Activated CD4-positive, CD25-positive, alpha-beta regulatory T cell treated with anti-CD3 and anti-CD28 coated beads, Interleukin-2, amount 50 U/mL, for 24 hours (primary cell): ENCODE measurements around the gene CCR5AS.
"Not testable (repeated sequence)": the region's sequence is repeated elsewhere in the genome, so short reads cannot be mapped to it uniquely, and the experiment has no call there.

Source experiments
- ATAC-seq, 2 donors: fragments of 150-1000 bp; cut with Tn5 transposase; one replicate each; pipeline ENCODE4 v1.10.0; 2021; ENCODE audit warnings: mild to moderate bottlenecking in 1 of 2, moderate library complexity in 1 of 2

Gene CCR5AS

DNA sequence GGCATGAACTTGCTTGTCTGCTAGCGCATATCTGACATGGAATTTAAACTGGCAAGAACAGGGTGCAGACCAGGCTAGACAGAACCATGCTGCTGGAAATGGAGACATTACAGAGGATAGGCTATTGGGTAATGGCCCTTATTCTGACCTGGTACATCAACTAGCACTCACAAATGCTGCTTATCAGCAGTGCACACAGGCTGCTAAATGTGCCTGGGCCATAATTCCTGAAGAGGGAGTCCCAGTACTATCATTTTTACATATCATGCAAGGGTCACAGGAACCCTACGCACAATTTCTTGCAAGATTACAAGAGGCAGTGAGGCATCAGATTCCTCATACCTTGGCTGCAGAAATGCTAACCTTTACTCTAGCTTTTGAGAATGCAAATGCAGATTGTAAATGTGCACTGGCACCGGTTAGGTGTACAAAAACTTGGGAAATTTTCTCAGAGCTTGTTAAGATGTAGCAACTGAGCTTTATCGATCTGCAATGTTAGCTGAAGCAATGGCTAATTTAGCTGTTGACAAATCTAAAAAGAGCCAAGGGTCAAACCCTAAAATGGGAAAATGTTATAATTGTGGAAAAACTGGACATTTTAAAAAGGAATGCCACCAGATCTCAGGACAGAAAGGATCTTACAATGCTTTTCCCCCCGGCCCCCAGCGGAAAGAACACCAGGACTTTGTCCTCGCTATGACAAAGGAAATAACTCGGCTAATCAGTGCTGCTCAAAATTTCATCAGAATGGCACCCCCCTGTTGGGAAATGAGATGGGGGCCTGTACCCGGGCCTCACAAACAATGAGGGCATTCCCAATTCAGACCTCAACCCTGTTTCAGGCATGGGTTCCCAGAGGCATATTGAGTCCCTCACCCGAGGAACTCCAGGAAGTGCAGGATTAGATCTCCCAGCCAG is 21.3 kb upstream of the CCR5AS start:
- no peak for ATAC-seq

- not testable (repeated sequence) for ATAC-seq
Observed at GRCh38 chr3:46427404-46427803, 20.5 kb upstream of the CCR5AS start.

- ATAC-seq = not testable (repeated sequence)
Observed at GRCh38 chr3:46426476-46426875, 19.6 kb upstream of the CCR5AS start.

GRCh38 chr3:46423588-46423987 is 16.7 kb upstream of the CCR5AS start:
- ATAC-seq = no peak

DNA sequence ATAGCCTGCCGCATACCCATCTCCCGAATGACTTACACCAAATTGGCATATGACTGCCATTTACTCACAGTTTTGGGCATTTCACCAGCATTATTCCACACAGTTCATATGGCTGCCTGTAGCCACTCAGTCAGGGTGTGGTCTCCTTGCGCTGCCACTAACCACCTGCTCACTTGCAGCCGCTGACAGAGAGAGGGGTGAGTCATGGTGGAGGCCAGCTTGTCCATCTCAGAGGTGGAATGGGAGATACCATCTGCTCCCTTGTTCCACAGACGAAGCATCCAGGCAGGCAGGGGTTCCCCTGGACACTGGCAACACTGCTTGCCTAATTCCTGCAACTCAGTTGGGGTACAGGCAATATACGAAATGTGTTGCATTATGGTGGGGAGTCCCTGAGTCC is 15.8 kb upstream of the CCR5AS start:
- ATAC-seq = no peak

- no peak for ATAC-seq
Observed at GRCh38 chr3:46420931-46421330, 14.1 kb upstream of the CCR5AS start.

- no peak for ATAC-seq
Observed at GRCh38 chr3:46419816-46420215, 12.9 kb upstream of the CCR5AS start.

DNA sequence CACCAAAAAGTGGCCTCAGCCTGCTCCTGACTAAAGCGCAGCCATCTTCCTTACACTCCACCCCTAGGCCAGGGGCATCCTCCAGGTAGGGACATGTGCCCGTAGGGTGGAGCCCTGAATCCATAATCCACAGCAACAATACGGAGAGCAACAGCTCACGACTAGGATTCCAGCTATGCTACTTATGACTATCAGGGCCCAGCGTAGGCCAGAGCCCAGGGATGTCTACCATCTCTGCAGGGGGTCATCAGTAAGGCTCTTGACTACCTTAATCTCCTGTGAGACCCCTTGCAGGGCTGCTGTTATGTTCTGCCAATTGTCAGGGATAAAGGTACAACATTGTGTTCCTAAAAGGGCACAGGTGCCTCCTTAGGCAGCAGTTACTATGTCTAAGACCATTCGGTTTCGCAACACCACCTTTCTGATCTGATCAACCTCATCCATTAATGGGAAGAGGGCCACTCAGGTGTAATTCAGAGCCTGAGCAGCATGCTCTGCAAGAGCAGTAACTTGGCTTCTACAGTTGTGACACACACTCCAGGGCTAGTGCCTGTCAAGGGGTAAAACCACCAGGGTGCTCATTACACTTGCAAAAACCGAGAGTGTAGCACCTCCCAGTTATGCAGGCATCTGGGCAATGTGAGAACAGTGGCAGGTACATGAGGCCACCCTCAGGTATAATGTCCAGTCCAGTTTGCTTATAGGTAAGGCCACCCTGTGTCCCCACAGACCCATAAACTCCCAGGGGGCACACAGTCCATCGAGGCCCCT is 11.2 kb upstream of the CCR5AS start:
- no peak for ATAC-seq

DNA sequence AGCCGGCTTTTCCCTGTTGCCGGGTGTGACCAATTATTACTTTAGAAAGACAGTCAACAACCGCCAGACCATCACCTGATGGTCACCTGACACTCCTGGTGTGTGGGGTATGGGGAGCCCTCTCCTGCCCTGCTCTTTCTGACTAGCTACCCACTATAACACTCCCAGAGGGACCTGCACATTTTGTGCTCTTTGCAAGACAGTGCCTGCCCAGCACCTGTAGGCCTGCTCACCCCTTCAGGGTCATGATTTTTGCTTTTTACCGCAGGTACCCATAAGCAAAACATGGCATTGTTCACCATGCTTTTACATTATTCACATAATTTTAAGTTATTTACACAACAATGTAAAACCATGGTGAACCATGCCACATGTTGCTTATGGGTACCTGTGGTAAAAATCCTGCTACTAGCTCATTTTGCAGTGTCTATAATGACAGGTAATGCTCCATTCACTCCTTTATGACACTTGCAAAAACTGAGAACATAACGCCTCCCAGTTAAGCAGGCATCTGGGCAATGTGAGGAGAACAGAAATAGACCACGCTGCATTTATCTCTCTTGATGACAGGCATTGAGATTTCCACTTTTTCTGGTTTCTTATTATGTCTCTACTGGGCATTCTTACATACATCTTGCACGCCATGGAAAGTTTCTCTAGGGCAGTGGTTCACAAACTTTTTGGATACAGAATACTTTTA is 10.1 kb upstream of the CCR5AS start:
- ATAC-seq = no peak

- no peak for ATAC-seq
Observed at GRCh38 chr3:46416125-46416810, 9.4 kb upstream of the CCR5AS start.

- ATAC-seq = no peak
Observed at GRCh38 chr3:46414739-46415138, 7.9 kb upstream of the CCR5AS start.

DNA sequence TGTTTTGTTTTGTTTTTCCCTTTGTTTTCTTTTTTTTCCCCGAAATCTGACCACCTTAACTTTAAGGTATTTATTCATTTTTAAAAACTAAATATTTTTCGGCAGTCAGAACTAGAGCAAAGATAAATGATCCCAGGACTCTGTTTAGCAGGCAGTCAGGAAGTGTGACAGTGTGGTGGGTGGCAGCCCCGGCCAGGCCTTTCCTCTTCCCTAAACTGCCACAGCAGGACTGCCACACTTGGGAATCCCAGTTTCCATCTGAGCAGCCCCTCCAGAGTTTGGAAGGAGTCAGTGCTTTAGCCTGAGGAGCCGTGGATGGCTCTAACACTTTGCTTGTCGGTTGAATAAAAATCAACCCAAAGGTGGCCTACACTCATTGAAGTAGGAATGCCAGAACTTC is 7.1 kb upstream of the CCR5AS start:
- no peak for ATAC-seq

- ATAC-seq = no peak
Observed at GRCh38 chr3:46412786-46413298, 6.0 kb upstream of the CCR5AS start.

- ATAC-seq = no peak
Observed at GRCh38 chr3:46411271-46411670, 4.4 kb upstream of the CCR5AS start.

DNA sequence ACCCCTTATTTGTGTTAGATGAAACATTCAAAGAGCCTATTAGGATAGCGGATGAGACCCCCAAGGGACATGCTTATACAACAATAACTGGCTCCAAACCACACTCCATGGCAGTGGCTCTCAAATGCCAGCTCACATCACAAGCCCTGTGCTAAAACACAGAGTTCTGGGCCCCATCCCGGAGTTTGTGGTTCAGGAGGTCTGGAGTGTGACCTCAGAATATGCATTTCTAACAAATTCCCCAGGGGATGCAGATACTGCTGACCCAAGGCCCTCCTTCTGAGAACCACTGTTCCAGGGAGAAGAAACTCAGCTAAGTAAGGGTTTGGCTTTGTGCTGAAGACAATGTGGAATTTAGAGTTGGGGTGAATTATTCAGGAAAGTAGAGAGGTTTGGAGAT is 3.8 kb upstream of the CCR5AS start:
- ATAC-seq = no peak

- no peak for ATAC-seq
Observed at GRCh38 chr3:46409739-46410489, 3.0 kb upstream of the CCR5AS start.

DNA sequence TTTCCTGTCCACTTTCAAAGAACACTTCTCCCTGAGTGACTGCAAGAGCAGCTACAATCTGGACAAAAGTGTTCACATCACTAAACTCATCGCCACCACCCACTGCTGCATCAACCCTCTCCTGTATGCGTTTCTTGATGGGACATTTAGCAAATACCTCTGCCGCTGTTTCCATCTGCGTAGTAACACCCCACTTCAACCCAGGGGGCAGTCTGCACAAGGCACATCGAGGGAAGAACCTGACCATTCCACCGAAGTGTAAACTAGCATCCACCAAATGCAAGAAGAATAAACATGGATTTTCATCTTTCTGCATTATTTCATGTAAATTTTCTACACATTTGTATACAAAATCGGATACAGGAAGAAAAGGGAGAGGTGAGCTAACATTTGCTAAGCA is 2.0 kb upstream of the CCR5AS start:
- no peak for ATAC-seq

DNA sequence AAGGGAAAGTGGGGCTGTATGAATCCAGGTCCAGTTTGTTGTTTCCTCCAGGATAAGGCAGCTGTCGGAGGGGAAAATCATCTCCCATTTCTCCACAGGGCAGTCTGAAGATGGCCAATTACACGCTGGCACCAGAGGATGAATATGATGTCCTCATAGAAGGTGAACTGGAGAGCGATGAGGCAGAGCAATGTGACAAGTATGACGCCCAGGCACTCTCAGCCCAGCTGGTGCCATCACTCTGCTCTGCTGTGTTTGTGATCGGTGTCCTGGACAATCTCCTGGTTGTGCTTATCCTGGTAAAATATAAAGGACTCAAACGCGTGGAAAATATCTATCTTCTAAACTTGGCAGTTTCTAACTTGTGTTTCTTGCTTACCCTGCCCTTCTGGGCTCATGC is 1.1 kb upstream of the CCR5AS start:
- ATAC-seq = no peak

DNA sequence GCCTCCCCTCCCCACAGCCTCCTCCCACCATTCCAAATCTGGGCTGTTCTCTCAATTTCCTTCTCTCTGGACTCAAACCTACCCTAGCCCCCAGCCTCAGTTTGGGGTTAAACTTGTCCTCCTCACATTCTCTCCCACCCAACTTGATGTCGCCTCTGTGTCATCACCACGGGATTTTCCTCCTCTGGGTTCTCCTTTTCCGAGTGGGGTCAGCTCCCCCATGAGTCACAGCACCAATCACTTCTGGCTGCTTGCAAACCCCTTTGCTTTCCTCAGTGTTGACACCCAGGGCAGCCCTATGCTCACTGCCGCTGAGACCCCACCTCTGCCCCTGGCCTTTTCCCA is 451 bp downstream of the CCR5AS start:
- ATAC-seq = no peak

DNA sequence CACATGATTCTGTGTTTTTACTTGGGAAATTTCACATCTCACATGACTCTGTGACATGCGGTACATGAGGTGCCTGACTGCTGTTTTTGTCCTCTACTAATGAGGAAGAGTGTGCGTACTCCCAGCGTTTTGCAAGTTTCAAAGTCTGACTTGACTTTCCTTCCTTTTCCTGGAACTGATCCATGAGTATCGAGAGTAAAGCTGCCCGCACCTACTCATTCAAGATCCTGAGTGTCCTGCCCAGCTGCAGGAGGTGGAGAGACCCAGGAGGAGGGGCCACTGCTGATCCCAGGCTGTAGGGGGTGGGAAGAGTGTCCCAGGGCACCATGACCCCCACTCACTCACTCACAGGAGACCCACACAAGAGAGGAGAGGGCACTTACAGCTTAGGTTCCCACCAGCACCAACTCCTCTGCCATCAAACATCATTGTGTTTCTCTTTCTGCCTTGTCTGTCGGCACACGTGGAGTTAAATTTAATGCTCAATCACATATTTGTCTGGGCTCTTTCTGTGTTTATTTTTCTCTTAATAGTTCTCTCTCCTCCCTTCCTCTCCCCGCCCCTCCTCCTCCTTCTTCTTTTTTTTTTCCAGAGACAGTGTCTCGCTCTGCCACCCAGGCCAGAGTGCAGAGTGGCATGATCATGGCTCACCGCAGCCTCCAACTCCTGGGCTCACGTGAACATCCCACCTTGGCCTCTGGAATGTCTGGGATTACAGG is 1.4 kb downstream of the CCR5AS start:
- no peak for ATAC-seq

DNA sequence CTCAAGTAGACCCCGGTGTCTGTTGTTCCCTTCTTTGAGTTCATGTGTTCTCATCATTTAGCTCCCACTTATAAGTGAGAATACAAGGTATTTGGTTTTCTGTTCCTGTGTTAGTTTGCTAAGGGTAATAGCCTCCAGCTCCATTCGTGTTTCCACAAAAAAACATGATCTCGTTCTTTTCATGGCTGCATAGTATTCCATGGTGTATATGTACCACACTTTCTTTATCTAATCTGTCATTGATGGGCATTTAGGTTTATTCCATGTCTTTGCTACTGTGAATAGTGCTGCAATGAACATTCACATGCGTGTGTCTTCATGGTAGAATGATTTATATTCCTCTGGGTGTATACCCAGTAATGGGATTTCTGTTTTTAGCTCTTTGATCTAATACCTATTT is 4.0 kb downstream of the CCR5AS start:
- ATAC-seq = not testable (repeated sequence)
